Measurements from ENCODE around the gene SCYL1. TPM values are rescaled to one million over a fixed set of nuclear protein-coding genes. Genes with fewer than 3 reads are reported as not detected.

SCYL1 gene
- total RNA-seq, 2 donors from 2014 or later, result 84.5 to 112 TPM

DNA sequence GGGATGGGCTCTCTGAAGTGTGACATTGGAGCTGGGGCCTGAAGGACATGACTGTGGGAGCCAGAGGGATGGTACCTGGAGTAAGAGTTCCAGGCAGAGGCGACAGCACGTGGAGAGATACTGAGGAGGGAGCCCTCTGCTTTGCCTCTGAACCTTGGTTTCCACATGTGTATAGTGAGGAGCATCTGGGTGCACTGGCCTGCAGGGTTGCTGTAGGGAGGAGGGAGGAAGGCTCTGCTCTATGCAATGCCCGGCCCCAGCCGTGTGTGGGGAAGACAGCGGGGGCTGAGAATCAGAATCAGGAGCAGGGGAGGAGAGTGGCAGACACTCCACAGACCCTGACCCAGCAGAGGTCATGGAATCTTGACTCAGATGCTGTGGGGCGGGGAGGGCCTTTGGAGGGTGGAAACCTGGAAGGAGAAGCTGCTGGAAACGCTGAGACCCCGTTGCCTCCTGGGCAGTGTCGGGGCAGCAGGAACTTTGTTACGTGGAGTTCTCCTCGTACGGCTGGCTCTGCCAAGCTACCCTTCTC is 4.0 kb downstream of the SCYL1 start:
- no peak overlapping the region for H3K4me3 Mint-ChIP-seq
- DNase-seq (ENCODE audit: low spot score), result no peak
- peaks cover 12 to 19% of the 10 kb centered on the region in 2 donors for H3K4me1 Mint-ChIP-seq (ENCODE audit: low read depth in 2 of 2)

DNA sequence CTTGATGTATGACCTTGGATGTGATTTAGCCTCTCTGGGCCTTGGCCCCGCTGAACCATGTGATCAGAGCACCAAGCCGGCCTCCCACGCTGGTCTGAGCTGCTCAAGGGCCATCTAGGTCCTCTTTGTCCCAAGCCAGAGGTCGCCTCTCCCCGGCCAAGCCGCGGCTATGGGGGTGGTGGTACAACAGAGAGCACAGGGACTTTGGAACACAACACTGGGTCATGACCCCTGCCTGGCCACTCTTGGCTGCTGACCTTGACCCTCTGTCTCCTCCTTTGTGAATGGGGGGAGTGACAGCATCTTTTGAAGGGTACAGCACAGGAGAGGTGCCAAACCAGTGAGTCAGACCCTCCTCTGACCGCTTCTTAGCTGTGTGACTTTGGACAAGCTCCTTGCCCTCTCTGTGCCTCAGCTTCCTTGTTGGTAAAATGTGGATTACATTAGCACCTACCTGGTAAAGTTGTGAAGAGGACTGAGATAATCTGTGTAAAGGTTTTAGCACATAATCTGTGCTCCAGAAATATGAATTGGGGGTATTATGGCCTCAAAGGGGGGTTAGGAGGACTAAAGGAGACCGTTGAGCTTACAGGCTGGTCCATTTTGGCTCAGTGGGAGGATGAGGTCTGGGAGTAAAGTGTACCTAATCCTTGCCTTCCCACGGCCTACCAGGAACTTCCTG is 4.7 kb downstream of the SCYL1 start:
- no peak for DNase-seq (ENCODE audit: low spot score)
- ATAC-seq, result no peak
- H3K36me3 Mint-ChIP-seq, result no peaks in the 10 kb centered on the region
- H3K27me3 Mint-ChIP-seq, result no peaks in the 10 kb centered on the region
- no peak overlapping the region for H3K4me3 Mint-ChIP-seq
- H3K27ac Mint-ChIP-seq, result no peak overlapping the region
- no peaks in the 10 kb centered on the region for H3K9me3 Mint-ChIP-seq
- peaks cover 6 to 17% of the 10 kb centered on the region in 2 donors for H3K4me1 Mint-ChIP-seq (ENCODE audit: low read depth in 2 of 2)

More for the DNA sequence above, 4.0 kb downstream of the SCYL1 start:
- H3K27me3 Mint-ChIP-seq, result no peaks in the 10 kb centered on the region
- no peaks in the 10 kb centered on the region for H3K36me3 Mint-ChIP-seq
- ATAC-seq, result no peak
- H3K27ac Mint-ChIP-seq, result no peak overlapping the region
- H3K9me3 Mint-ChIP-seq, result no peaks in the 10 kb centered on the region

DNA sequence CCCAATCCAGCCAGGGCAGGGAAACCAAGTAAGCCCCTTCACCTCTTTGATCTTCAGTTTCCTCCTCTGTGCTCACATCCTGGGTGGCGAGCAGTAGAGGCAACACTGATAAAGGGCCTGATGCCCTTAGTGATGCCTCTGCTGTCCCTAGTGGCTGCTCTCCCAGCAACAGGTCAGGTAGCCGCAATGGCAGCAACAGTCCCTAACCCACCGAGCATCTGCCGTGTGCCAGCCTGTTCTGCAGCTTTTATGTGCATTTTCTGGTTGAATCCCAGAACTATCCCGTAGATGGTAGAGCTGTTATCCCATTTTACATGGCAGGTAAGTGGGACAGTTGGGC is 5.2 kb downstream of the SCYL1 start:
- Mint-ChIP-seq H3K27ac (no peak overlapping the region), H3K36me3 (no peaks in the 10 kb centered on the region), H3K9me3 (no peaks in the 10 kb centered on the region), H3K27me3 (no peaks in the 10 kb centered on the region), H3K4me1 (ENCODE audit: low read depth in 2 of 2) (peaks cover 5 to 18% of the 10 kb centered on the region in 2 donors), H3K4me3 (no peak overlapping the region)
- ATAC-seq (no peak), DNase-seq (ENCODE audit: low spot score) (no peak)

DNA sequence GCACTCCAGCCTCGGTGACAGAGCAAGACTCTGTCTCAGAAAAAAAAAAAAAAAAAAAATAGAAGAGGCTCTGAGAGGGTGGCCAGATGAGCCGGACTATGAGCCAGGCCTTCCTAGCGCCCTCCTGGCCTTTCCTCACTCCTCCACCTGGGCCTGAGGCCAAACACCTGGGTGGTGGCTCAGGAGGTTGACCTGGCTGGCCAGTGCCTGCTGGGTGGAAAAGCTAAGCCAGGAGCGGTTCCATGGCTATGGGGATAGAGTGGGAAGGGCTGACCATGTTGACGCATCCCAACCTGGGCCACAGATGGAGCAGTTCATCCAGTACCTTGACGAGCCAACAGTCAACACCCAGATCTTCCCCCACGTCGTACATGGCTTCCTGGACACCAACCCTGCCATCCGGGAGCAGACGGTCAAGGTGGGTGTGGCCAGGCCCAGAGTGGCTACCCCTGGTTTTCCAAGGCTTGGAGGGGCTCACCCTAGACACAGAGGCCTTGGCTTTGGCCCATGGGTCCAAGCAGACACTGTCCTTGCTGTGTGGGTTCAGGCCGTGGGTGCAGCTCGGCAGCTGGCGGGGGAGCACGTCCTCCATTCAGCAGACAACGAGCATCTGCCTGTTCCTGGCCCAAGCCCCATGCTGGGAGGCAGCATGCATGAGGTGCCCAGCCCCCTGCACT is 7.6 kb downstream of the SCYL1 start:
- Mint-ChIP-seq H3K4me1 (ENCODE audit: low read depth in 2 of 2) (peaks cover 5 to 10% of the 10 kb centered on the region in 2 donors), H3K9me3 (no peaks in the 10 kb centered on the region), H3K27ac (no peak overlapping the region), H3K4me3 (no peak overlapping the region), H3K36me3 (no peaks in the 10 kb centered on the region), H3K27me3 (no peaks in the 10 kb centered on the region)
- DNase-seq (ENCODE audit: low spot score) (no peak), ATAC-seq (no peak)

DNA sequence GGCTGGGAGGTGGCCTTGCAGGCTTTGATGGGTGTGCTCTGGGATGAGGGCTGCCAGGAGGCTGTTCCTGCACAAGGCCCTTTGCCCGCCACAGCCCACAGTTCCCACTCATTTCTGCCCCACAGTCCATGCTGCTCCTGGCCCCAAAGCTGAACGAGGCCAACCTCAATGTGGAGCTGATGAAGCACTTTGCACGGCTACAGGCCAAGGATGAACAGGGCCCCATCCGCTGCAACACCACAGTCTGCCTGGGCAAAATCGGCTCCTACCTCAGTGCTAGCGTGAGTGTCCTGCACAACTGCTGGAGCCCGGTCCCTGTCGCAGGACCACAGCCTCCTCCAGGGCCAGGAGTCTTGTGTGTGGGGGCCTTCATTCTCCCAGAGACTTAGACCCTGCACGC is 10.2 kb downstream of the SCYL1 start:
- Mint-ChIP-seq H3K4me1 (ENCODE audit: low read depth in 2 of 2) (peaks cover 0 to 5% of the 10 kb centered on the region in 2 donors), H3K27ac (peak overlapping the region in 1 of 2 donors; percentile 9)

DNA sequence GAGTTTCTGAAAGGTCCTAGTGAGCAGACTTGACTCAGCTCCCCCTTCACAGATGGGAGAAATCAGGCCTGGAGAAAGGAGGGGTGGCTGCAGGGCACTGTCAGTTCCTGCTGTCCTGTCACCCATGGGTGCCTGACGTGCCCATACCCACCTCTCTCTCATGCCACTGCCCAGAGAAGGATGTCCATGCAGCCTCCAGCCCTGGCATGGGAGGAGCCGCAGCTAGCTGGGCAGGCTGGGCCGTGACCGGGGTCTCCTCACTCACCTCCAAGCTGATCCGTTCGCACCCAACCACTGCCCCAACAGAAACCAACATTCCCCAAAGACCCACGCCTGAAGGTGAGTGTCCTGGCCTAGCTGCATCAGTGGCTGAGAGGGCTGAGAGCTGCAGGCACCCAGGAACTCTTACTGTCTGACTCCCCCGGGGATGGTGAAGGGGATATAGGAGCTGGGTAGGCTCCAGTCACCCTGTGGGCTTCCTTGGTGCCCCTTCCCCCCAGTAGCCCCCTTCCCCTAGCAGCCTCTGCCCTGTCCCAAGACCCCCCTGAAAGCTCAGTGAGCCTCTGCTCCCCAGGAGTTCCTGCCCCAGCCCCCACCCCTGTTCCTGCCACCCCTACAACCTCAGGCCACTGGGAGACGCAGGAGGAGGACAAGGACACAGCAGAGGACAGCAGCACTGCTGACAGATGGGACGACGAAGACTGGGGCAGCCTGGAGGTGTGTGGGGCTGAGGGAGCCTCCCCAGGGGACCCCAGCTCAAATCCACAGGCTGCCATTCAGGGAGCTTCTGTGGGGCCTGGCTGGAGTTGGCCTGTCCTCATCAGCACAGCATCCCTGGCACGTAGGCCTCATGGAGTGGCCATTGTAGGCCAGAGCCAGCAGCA is 11.8 kb downstream of the SCYL1 start:
- H3K27ac Mint-ChIP-seq, result no peak overlapping the region
- H3K36me3 Mint-ChIP-seq, result no peaks in the 10 kb centered on the region
- H3K4me3 Mint-ChIP-seq, result no peak overlapping the region
- ATAC-seq, result no peak
- H3K27me3 Mint-ChIP-seq, result no peaks in the 10 kb centered on the region
- DNase-seq (ENCODE audit: low spot score), result no peak
- H3K4me1 Mint-ChIP-seq (ENCODE audit: low read depth in 2 of 2), result peaks cover under 1 to 8% of the 10 kb centered on the region in 2 donors
- H3K9me3 Mint-ChIP-seq, result no peaks in the 10 kb centered on the region

More for the DNA sequence above, 10.2 kb downstream of the SCYL1 start:
- H3K4me3 Mint-ChIP-seq, result no peak overlapping the region
- ATAC-seq, result no peak
- no peaks in the 10 kb centered on the region for H3K36me3 Mint-ChIP-seq
- no peaks in the 10 kb centered on the region for H3K27me3 Mint-ChIP-seq
- no peaks in the 10 kb centered on the region for H3K9me3 Mint-ChIP-seq
- DNase-seq (ENCODE audit: low spot score), result no peak

DNA sequence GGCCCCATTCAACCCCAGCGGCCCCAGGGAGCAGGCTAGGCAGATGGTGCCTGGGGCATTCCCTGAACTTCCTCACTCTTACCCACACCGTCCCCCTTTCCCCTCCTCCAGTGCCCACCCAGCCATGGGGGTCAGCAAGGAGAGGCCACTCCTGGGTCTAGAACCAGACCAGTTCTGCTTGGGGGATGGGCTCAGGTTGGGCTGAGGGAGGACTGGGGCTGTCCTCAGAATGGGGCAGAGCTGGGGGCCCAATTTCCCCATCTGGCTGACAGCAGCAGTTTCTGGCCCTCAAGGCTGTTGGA is 12.4 kb downstream of the SCYL1 start:
- Mint-ChIP-seq H3K36me3 (no peaks in the 10 kb centered on the region), H3K27me3 (no peaks in the 10 kb centered on the region), H3K9me3 (no peaks in the 10 kb centered on the region), H3K4me1 (ENCODE audit: low read depth in 2 of 2) (peaks cover 6 to 12% of the 10 kb centered on the region in 2 donors), H3K4me3 (no peak overlapping the region), H3K27ac (peak overlapping the region in 1 of 2 donors; percentile 39)
- ATAC-seq, result no peak
- DNase-seq (ENCODE audit: low spot score), result no peak

DNA sequence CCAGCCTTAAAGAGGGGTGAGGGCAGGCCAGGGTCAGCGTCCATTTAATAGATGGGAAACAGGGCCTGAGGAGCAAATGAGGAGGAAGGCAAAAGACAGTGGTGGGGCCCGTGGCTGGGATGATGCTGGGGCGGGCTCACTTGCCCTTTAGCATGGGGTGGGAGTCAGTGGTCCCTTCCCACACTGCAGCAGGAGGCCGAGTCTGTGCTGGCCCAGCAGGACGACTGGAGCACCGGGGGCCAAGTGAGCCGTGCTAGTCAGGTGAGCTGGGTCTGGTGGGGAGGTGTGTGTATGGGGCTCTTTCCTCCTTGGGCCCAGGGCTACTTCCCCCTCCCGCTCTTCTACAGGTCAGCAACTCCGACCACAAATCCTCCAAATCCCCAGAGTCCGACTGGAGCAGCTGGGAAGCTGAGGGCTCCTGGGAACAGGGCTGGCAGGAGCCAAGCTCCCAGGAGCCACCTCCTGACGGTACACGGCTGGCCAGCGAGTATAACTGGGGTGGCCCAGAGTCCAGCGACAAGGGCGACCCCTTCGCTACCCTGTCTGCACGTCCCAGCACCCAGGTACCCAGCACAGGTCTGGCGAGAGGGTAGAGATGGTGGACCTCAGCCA is 12.8 kb downstream of the SCYL1 start:
- ATAC-seq (no peak), DNase-seq (ENCODE audit: low spot score) (no peak)
- H3K4me1 Mint-ChIP-seq (ENCODE audit: low read depth in 2 of 2), result peaks cover 9 to 15% of the 10 kb centered on the region in 2 donors
- peak overlapping the region in 1 of 2 donors; percentile 39 for H3K27ac Mint-ChIP-seq
- H3K36me3 Mint-ChIP-seq, result no peaks in the 10 kb centered on the region
- no peaks in the 10 kb centered on the region for H3K27me3 Mint-ChIP-seq
- H3K4me3 Mint-ChIP-seq, result no peak overlapping the region
- no peaks in the 10 kb centered on the region for H3K9me3 Mint-ChIP-seq

DNA sequence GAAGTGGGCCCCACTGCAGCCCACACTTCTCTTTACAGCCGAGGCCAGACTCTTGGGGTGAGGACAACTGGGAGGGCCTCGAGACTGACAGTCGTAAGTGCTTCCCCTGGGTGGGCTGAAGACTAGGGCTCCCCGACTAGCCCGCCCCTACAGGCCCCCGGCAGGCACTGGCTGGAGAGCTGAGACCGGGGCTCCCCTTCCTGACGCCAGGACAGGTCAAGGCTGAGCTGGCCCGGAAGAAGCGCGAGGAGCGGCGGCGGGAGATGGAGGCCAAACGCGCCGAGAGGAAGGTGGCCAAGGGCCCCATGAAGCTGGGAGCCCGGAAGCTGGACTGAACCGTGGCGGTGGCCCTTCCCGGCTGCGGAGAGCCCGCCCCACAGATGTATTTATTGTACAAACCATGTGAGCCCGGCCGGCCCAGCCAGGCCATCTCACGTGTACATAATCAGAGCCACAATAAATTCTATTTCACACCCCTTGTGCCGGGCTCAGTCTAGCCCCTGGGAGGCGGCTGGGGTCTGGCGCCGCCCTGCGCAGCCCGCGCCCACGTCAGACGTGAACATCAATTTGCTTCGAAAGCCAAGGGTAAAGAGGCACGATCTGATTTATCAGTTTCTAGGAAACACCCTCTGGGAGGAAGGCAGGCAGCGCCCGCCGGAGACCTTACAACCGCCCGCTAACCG is 13.5 kb downstream of the SCYL1 start:
- no peaks in the 10 kb centered on the region for H3K27me3 Mint-ChIP-seq

DNA sequence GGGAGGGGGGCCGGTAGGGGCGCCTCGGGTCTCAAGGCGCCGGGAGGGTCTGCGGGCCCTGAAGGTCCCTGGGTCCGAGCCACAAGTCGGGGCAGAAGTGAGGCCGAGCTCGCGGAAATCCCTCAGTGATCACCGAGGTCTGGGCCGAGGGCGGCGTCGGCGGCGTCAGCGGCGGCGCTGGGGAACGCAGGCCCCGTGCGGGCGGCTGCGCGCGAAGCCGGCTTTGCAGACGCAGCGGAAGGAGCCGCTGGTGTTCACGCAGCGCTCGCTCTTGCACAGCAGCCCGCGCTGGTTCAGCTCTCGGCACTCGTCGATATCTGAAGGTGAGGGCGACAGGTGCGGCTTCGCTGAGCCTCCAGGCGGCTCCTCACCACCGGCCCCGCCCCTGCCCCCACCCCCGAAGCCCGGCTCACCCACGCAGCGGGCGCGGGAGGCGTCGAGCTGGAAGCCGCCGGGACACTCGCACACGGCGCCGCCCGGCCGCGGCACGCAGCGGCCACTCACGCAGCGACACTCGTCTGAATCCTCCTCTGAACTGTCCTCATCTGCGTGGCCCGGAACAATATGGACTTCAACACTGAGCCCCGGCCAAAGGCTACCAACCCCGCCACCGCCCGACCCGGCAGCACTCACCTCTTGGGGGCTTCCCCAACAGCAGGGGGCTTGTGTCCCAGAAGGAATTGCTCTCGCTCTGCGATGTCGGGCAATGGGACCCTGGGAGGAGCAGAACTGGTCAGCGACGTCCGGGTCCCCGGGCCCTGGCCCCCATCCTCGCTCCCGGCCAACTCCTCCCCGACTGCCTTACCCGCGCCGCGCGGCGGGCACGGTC is 14.2 kb downstream of the SCYL1 start:
- no peak for ATAC-seq
- Mint-ChIP-seq H3K9me3 (no peaks in the 10 kb centered on the region), H3K36me3 (no peaks in the 10 kb centered on the region), H3K27ac (no peak overlapping the region), H3K4me3 (no peak overlapping the region), H3K27me3 (no peaks in the 10 kb centered on the region), H3K4me1 (ENCODE audit: low read depth in 2 of 2) (peaks cover 11 to 21% of the 10 kb centered on the region in 2 donors)
- no peak for DNase-seq (ENCODE audit: low spot score)

More for the DNA sequence above, 13.5 kb downstream of the SCYL1 start:
- no peaks in the 10 kb centered on the region for H3K9me3 Mint-ChIP-seq
- no peak overlapping the region for H3K4me3 Mint-ChIP-seq
- ATAC-seq, result no peak
- H3K27ac Mint-ChIP-seq, result no peak overlapping the region
- H3K36me3 Mint-ChIP-seq, result no peaks in the 10 kb centered on the region
- peaks cover 11 to 16% of the 10 kb centered on the region in 2 donors for H3K4me1 Mint-ChIP-seq (ENCODE audit: low read depth in 2 of 2)
- no peak for DNase-seq (ENCODE audit: low spot score)

DNA sequence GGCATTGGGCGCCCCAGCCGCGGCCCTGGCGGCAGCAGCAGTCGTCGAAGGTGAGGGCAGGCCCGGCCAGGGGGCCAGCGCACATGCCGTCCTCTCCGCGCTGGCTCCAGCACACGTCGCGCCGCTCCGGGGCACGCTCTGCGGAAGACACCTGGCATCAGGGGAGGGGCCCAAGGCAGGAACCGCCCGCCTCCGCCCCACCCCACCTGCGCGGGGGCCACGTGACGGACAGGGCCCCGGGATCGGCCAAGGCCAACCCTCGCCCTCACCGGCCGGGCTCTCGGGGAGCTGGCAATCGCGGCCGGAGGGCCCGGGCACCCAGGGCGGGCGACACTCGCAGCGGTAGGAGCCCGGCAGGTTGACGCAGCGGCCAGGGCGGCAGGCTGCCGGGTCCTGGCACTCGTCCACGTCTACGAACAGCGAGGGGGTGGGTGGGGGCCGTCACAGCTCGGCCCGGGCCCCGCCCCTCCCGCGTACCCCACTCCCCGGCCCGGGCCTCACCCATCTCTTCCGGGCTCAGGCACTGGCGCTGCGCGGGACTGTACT is 14.9 kb downstream of the SCYL1 start:
- H3K4me1 Mint-ChIP-seq (ENCODE audit: low read depth in 2 of 2), result peaks cover 11 to 23% of the 10 kb centered on the region in 2 donors
- H3K27me3 Mint-ChIP-seq, result no peaks in the 10 kb centered on the region
- DNase-seq (ENCODE audit: low spot score), result no peak
- H3K9me3 Mint-ChIP-seq, result no peaks in the 10 kb centered on the region
- H3K27ac Mint-ChIP-seq, result peak overlapping the region in 1 of 2 donors; percentile 79
- H3K4me3 Mint-ChIP-seq, result peak overlapping the region; percentile 84
- ATAC-seq, result peak; percentile 82 to 85
- H3K36me3 Mint-ChIP-seq, result no peaks in the 10 kb centered on the region
